HG03159 (cell line): ENCODE measurements around the gene GID8.

Experiments
- ATAC-seq: cut with Tn5 transposase; IDR thresholded peaks from one replicate; pipeline ENCODE4 v1.9.1; 2021; ENCODE audit warnings: mild to moderate bottlenecking, moderate library complexity; ENCODE audit not compliant: unreplicated experiment

Gene GID8

GRCh38 chr20:62982124-62983075 lies 44.5 kb downstream of the GID8 start:
- no peak for ATAC-seq

DNA sequence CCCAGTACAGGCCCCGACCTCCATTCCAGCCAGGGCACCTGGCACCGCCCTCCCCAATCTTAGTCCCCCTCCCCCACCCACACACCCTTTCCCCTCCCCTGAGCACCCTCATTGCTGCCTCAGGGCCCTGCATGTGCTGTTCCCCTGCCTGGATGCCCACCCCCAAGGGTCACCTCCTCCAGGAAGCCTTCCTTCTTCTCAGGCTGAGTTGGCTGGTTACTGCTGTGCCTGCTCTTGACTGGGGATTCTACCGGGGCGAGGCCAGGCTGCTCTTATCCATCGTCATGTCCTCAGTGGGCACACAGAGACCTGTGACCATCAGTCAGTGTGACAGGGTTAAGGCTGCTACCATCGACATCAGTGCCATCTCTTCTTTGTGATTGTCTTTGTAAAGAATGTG lies 45.3 kb downstream of the GID8 start:
- ATAC-seq = no peak

DNA sequence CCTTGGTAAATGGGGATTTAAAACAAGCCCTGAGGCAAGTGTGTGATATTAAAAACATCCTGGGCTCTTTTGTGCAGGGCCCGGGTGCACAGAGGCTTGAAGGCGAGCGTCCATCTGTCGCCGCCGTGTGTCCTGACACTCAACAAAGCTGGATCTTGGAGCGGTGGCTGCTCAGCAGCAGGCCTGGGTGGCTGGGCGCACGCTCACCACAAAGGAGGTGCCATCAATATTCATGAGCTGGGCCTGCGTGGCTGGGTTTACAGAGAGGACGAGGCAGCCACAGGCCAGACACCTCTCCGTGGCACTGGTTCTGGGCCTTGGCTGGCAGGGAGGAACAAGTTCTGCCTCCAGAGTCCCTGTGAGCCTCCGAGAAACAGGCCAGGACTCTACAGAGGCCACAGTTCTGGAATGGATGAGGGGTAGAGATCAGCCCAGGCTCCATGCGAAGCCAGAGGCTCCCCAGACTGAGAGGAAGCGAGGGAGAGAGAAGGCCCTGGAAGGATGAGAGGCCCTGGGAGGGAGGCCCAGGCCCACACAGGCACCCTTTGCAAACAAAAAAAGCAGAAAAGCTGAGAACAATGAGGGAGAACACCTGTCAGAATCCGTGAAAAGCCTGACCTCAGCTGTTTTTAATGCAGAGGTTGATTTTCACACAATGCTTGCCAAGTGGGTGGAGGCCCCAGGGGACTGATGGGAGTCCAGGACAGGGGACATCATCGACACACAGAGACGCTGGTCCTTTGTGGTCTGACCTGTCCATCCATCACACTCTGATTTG lies 46.9 kb downstream of the GID8 start:
- no peak for ATAC-seq

DNA sequence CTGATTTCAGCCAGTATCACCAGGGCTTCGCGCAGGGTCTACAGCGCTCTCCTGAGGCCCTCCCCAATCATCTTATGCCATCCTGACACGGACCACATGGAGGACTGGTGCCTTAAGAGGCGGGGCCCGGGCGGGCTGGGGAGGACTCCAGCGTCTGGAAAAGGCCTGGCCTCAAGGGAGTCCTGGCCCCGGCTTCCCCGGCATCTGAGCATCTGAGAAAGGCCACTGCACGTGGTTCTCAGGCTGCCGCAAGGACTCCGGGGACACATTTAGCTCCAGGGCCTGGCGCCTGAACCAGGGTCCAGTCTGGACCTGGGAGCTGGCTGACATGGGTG lies 47.5 kb downstream of the GID8 start:
- no peak for ATAC-seq

- no peak for ATAC-seq
These were observed 48.4 kb downstream of the GID8 start for GRCh38 chr20:62986257-62986800.

GRCh38 chr20:62987114-62987513 lies 49.2 kb downstream of the GID8 start:
- ATAC-seq = no peak

DNA sequence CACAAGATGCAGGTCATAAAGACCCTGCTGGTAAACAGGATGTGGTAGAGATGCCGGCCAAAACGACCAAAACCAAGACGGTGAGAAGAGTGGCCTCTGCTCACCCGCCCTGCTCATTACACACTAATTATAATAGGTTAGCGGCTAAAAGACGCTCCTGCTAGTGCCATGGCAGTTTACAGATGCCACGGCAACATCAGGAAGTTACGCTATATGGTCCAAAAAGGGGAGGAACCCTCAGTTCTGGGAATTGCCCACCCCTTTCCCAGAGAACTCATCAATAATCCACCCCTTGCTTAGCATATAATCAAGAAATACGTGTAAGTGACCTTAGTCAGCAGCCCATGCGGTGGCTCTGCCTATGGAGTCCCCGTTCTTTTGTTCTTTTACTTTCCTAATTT lies 51.3 kb downstream of the GID8 start:
- no peak for ATAC-seq

DNA sequence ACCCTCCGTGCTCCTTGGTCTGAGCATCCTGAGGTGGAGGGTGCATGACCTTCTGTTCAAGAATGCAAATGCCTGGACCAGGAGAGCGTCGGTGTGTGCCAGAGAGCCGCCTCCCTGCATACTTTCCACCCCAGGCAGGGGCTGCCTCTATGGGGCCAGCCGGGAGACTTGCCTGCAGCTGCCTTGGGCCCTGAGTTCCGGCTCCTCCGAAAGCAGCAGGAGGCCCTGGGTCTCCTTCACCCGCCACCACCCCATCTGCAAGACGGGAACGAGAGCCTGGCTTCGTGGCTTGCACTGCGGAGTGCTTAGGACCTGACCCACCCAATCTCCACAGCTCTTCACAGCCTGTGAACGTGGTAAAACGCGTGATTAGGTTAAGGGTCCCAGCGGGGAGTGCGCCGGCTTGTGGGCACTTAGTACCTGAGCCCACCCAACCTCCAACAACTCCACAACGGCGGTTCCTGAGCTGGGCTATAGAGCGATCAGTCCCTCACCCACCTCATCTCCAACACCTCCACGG lies 52.4 kb downstream of the GID8 start:
- ATAC-seq = no peak

GRCh38 chr20:62991196-62991807 lies 53.4 kb downstream of the GID8 start:
- ATAC-seq = no peak

DNA sequence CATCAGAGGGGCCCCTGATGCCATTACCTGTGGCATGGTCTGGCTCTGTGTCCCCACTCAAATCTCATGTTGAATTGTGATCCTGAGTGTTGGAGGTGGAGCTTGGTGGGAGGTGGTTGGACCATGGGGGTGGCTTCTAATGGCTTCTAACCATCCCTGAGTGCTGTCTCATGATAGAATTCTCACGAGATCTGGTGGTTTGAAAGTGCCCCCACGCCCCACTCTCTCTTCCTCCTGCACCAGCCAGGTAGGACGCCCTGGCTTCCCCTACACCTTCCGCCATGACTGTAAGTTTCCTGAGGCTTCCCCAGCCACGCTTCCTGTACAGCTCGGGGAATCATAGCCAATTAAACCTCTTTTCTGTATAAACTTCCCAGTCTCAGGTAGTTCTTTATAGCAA lies 53.9 kb downstream of the GID8 start:
- no peak for ATAC-seq

GRCh38 chr20:62993856-62994494 lies 56.0 kb downstream of the GID8 start:
- no peak for ATAC-seq

GRCh38 chr20:62994869-62995281 lies 56.9 kb downstream of the GID8 start:
- no peak for ATAC-seq

GRCh38 chr20:62995481-62995880 lies 57.5 kb downstream of the GID8 start:
- ATAC-seq = no peak

DNA sequence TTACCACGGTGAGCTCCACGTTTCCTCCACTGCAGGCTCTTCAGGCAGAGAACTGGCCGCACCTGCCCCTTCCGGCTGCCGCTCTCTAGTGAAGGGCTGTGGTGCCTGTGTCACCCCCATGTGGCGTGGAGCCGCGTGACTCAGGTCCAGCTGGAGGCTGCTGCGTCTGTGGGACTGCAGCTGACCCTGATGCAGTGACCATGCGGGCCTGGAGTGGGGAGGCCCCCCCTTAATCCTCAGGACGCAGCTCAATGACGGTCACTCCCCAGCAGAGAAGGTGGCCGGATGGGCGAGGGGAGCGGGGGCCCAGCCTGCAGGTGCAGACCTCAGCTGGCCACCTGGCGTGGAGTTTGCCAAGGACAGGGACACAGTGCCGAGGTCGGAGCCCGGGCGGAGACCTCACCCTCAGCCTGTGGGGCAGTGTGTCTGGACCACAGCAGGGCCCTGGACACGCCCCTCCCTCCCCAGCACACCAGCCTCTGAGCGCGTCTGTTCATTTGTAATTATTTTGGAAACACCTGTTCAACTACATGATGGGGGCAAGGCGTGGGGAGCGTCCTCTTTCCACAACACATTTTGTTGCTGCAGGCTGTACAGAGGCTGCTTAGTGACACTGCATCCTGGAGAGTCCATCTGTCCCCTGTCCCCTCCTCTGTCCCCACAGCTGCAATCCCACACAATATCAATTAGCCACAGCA lies 58.1 kb downstream of the GID8 start:
- ATAC-seq = no peak

DNA sequence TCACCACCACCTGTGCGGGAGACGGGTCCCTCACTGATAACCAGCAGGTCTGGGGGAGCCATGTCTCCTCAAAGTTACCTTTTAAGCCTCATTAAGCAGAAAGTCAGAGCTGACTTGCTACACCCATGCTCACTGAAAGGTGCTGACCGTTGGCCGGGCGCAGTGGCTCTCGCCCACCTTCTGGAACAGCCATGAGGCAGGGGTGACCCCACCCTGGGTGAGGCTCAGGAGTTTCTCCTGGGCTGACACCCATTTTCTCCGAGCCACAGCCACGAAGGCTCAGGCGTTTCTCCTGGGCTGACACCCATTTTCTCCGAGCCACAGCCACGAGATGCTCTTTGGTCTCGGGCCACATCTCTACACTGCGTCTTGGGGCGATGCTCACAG lies 58.6 kb downstream of the GID8 start:
- no peak for ATAC-seq

GRCh38 chr20:62997417-62998035 lies 59.6 kb downstream of the GID8 start:
- ATAC-seq = no peak
